Mucosa of gallbladder (tissue), 1 donor: ENCODE results near the gene SETBP1. TPM values are rescaled to one million over a fixed set of nuclear protein-coding genes. Genes with fewer than 3 reads are reported as not detected.

Source experiments
- DNase-seq: peaks from one replicate; pipeline ENCODE4 v3.0.0-alpha.2; 2020; ENCODE audit warnings: low spot score
- total RNA-seq: library from RNA; stranded (reverse); gene quantifications from one replicate; pipeline ENCODE4 v1.2.1, GENCODE V29; 2021
- donor health status: DM: no; HTN: no; CAD: no.

SETBP1 gene
- total RNA-seq, 1 donor from 2014 or later: 36.2 TPM

GRCh38 chr18:44679056-44679913, 1.4 kb upstream of the SETBP1 start:
- DNase-seq: peak; percentile 89

GRCh38 chr18:44679914-44680272, 795 bp upstream of the SETBP1 start:
- peak; percentile 48 for DNase-seq

- DNase-seq: no peak
These were observed 635 bp downstream of the SETBP1 start for GRCh38 chr18:44681076-44681970.

- DNase-seq: no peak
These were observed 1.6 kb downstream of the SETBP1 start for GRCh38 chr18:44682201-44682870.

GRCh38 chr18:44682871-44683221, 2.2 kb downstream of the SETBP1 start:
- DNase-seq: no peak

GRCh38 chr18:44683556-44683955, 2.9 kb downstream of the SETBP1 start:
- no peak for DNase-seq

GRCh38 chr18:44685296-44685695, 4.6 kb downstream of the SETBP1 start:
- no peak for DNase-seq

GRCh38 chr18:44686156-44686555, 5.5 kb downstream of the SETBP1 start:
- DNase-seq: no peak

- DNase-seq: no peak
These were observed 6.7 kb downstream of the SETBP1 start for GRCh38 chr18:44687421-44687820.

GRCh38 chr18:44689736-44690135, 9.0 kb downstream of the SETBP1 start:
- DNase-seq: no peak

- no peak for DNase-seq
These were observed 10.6 kb downstream of the SETBP1 start for GRCh38 chr18:44691148-44691925.

- no peak for DNase-seq
These were observed 12.5 kb downstream of the SETBP1 start for GRCh38 chr18:44693030-44693784.

- no peak for DNase-seq
These were observed 14.8 kb downstream of the SETBP1 start for GRCh38 chr18:44695503-44695902.

GRCh38 chr18:44696892-44697291, 16.2 kb downstream of the SETBP1 start:
- DNase-seq: no peak

GRCh38 chr18:44697315-44697714, 16.6 kb downstream of the SETBP1 start:
- no peak for DNase-seq

GRCh38 chr18:44698518-44698917, 17.8 kb downstream of the SETBP1 start:
- DNase-seq: no peak

- DNase-seq: no peak
These were observed 19.0 kb downstream of the SETBP1 start for GRCh38 chr18:44699572-44700261.

- DNase-seq: peak; percentile 33
These were observed 20.0 kb downstream of the SETBP1 start for GRCh38 chr18:44700652-44701051.

GRCh38 chr18:44701227-44701626, 20.5 kb downstream of the SETBP1 start:
- DNase-seq: no peak

GRCh38 chr18:44702594-44702993, 21.9 kb downstream of the SETBP1 start:
- no peak for DNase-seq
